Transverse colon (tissue), 4 donors: ENCODE measurements around the gene FGGY.

Experiments
- POLR2A ChIP-seq: fragments of 450-650 bp; IDR thresholded peaks from one replicate; pipeline ENCODE4 v1.6.1; 2016; ENCODE audit warnings: antibody characterized with exemption, mild to moderate bottlenecking, moderate library complexity
- POLR2AphosphoS5 ChIP-seq, 3 donors: sonication (generic); formaldehyde crosslinking; IDR thresholded peaks; one replicate each; pipeline ENCODE4 v1.6.1; 2016; ENCODE audit warnings: antibody characterized with exemption in 3 of 3
- TF ChIP-seq, protein P1 (sequence below), 5 experiments: fragments of 200-600 bp in 3 of 5; fragments of 450-650 bp in 2 of 5; sonication (generic) in 3 of 5; IDR thresholded peaks; 1 replicate in 2 of 5; 2 replicates in 3 of 5; pipeline ENCODE4 v1.5.1; 2016 to 2017; ENCODE audit warnings: antibody characterized with exemption in 5 of 5, inconsistent platforms in 3 of 5, mild to moderate bottlenecking in 2 of 5, moderate library complexity in 1 of 5

DNA sequence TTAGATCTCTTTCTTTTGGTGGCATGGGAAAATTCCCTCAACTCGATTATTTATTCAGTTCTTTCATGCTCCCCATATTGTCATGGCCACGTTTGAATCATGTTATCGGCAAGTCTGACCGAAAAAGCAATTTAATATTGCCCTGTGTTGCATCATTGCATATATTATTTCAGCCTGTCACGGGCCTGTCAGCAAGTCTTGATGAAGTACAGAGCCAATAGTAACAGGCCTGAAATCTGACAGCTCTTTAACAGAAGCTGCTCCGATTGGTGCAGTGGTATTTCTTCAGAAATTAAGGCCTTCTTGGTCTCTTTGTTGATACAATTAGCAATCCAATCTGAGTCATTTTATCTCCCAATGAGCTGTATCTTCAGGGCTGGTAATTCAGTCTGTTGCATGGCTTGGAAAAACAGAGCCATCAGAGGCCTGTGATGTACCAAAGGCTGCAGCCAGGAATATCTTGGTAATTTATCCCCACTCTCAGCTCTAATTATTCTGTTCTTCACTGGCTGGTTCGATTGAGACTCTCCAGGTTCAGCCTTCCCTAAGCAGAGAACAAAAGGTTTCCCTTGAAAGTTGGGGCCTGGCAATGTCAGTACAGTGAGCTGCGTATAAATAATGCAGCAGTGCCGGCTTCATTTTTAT, 149.5 kb downstream of the FGGY start:
- peak; percentile 69 to 94 (median 86) for TF ChIP-seq POLR2AphosphoS5 (IDR thresholded peaks at IDR 0.05)
- TF ChIP-seq, protein P1, sequence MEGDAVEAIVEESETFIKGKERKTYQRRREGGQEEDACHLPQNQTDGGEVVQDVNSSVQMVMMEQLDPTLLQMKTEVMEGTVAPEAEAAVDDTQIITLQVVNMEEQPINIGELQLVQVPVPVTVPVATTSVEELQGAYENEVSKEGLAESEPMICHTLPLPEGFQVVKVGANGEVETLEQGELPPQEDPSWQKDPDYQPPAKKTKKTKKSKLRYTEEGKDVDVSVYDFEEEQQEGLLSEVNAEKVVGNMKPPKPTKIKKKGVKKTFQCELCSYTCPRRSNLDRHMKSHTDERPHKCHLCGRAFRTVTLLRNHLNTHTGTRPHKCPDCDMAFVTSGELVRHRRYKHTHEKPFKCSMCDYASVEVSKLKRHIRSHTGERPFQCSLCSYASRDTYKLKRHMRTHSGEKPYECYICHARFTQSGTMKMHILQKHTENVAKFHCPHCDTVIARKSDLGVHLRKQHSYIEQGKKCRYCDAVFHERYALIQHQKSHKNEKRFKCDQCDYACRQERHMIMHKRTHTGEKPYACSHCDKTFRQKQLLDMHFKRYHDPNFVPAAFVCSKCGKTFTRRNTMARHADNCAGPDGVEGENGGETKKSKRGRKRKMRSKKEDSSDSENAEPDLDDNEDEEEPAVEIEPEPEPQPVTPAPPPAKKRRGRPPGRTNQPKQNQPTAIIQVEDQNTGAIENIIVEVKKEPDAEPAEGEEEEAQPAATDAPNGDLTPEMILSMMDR (IDR thresholded peaks at IDR 0.05): no peak
- TF ChIP-seq POLR2A: no peak
